ENCODE measurements around the gene CTIF. TPM values are rescaled to one million over a fixed set of nuclear protein-coding genes. Genes with fewer than 3 reads are reported as not detected.

Gene CTIF
- total RNA-seq, 4 donors from 2014 or later: 16.6 to 116 (median 34.5) TPM

- TF ChIP-seq POLR2A (IDR thresholded peaks at IDR 0.05): no peak
- TF ChIP-seq, protein P1, sequence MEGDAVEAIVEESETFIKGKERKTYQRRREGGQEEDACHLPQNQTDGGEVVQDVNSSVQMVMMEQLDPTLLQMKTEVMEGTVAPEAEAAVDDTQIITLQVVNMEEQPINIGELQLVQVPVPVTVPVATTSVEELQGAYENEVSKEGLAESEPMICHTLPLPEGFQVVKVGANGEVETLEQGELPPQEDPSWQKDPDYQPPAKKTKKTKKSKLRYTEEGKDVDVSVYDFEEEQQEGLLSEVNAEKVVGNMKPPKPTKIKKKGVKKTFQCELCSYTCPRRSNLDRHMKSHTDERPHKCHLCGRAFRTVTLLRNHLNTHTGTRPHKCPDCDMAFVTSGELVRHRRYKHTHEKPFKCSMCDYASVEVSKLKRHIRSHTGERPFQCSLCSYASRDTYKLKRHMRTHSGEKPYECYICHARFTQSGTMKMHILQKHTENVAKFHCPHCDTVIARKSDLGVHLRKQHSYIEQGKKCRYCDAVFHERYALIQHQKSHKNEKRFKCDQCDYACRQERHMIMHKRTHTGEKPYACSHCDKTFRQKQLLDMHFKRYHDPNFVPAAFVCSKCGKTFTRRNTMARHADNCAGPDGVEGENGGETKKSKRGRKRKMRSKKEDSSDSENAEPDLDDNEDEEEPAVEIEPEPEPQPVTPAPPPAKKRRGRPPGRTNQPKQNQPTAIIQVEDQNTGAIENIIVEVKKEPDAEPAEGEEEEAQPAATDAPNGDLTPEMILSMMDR (IDR thresholded peaks at IDR 0.05): no peak
- Histone ChIP-seq H3K4me3 (no peak overlapping the region), H3K27ac (no peak overlapping the region), H3K27me3 (no peaks in the 10 kb centered on the region), H3K4me1 (no peaks in the 10 kb centered on the region), H3K36me3 (no peaks in the 10 kb centered on the region), H3K9me3 (no peaks in the 10 kb centered on the region)
- DNase-seq: no peak
Measured at GRCh38 chr18:48577478-48578190, 38.8 kb downstream of the CTIF start.

- Histone ChIP-seq H3K27me3 (no peaks in the 10 kb centered on the region), H3K9me3 (no peaks in the 10 kb centered on the region), H3K27ac (no peak overlapping the region), H3K4me3 (no peak overlapping the region), H3K36me3 (no peaks in the 10 kb centered on the region), H3K4me1 (no peaks in the 10 kb centered on the region)
- TF ChIP-seq, protein P1 (IDR thresholded peaks at IDR 0.05): no peak
- no peak for TF ChIP-seq POLR2A (IDR thresholded peaks at IDR 0.05)
- DNase-seq: no peak
Measured at GRCh38 chr18:48578289-48578688, 39.5 kb downstream of the CTIF start.

DNA sequence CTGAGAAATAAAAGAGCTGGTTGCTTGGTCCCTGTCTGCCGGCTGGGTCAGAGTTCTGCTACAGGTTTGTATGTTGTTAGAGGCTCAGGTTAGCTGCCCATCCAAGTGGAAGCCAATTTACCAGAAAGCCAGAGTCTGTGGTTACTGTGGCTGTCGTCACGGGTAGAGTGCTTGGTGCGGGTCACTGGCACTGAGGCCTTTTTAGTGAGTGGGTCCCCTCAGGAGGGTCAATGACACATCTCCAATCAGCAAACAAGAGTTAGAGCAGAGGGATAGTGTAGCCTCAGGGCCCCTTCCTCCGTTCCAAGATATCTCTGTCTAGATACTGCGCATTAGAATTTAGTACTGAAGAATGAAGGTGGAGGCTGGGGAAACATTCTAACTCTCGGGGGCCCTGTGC lies 41.2 kb downstream of the CTIF start:
- Histone ChIP-seq H3K27me3 (no peaks in the 10 kb centered on the region), H3K4me1 (no peaks in the 10 kb centered on the region), H3K27ac (no peak overlapping the region), H3K9me3 (no peaks in the 10 kb centered on the region), H3K36me3 (no peaks in the 10 kb centered on the region), H3K4me3 (no peak overlapping the region)
- no peak for DNase-seq
- TF ChIP-seq, protein P1 (IDR thresholded peaks at IDR 0.05): no peak
- no peak for TF ChIP-seq POLR2A (IDR thresholded peaks at IDR 0.05)

DNA sequence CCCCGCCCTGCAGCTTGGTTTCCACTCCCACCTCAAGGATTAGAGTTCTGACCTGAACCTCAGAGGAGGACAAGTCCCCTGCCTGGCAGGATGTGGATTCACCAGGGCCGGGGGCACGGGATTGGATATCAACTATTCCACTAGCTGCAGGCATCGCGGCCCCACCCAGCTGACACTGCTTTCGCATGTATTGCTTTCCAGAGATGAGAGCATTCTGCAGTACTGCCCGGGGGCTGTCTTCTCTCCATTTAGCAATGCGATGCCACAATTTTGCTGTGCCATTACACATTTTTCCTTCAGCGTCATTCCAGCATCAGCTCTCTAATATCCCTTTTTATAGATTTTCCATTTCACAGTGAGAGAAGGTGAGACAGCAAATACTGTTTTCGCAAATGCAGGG lies 42.0 kb downstream of the CTIF start:
- H3K27ac ChIP-seq: no peak overlapping the region
- no peaks in the 10 kb centered on the region for H3K4me1 ChIP-seq
- H3K4me3 ChIP-seq: no peak overlapping the region
- no peaks in the 10 kb centered on the region for H3K36me3 ChIP-seq
- no peak for TF ChIP-seq POLR2A (IDR thresholded peaks at IDR 0.05)
- TF ChIP-seq, protein P1 (IDR thresholded peaks at IDR 0.05): no peak
- no peaks in the 10 kb centered on the region for H3K27me3 ChIP-seq
- no peaks in the 10 kb centered on the region for H3K9me3 ChIP-seq
- no peak for DNase-seq

- H3K27me3 ChIP-seq: no peaks in the 10 kb centered on the region
- no peak for TF ChIP-seq POLR2A (IDR thresholded peaks at IDR 0.05)
- TF ChIP-seq, protein P1 (IDR thresholded peaks at IDR 0.05): no peak
- no peak overlapping the region for H3K27ac ChIP-seq
- no peaks in the 10 kb centered on the region for H3K4me1 ChIP-seq
- H3K36me3 ChIP-seq: no peaks in the 10 kb centered on the region
- no peak for DNase-seq
- H3K9me3 ChIP-seq: no peaks in the 10 kb centered on the region
- H3K4me3 ChIP-seq: no peak overlapping the region
Measured at GRCh38 chr18:48581206-48581605, 42.4 kb downstream of the CTIF start.
